KOPT-K1 (cell line): ENCODE results near the gene PLXDC1.
"Not testable (repeated sequence)": the region's sequence is repeated elsewhere in the genome, so short reads cannot be mapped to it uniquely, and the experiment has no call there.

ENCODE experiments used
- H3K27ac ChIP-seq: fragments of 200-600 bp; sonication (generic); 2 replicates; pipeline ENCODE4 v1.5.1; 2016; ENCODE audit warnings: antibody characterized with exemption, mild to moderate bottlenecking, low read depth, low read length; ENCODE audit not compliant: poor library complexity, severe bottlenecking
- H3K36me3 ChIP-seq: fragments of 200-600 bp; sonication (generic); 2 replicates; pipeline ENCODE4 v1.5.1; 2017; ENCODE audit warnings: antibody characterized with exemption, mild to moderate bottlenecking, low read length, moderate library complexity; ENCODE audit not compliant: insufficient read depth
- H3K9me3 ChIP-seq: fragments of 200-600 bp; sonication (generic); 2 replicates; pipeline ENCODE4 v1.5.1; 2017; ENCODE audit warnings: antibody characterized with exemption, low read length, mild to moderate bottlenecking; ENCODE audit not compliant: insufficient read depth, poor library complexity, severe bottlenecking

The PLXDC1 gene

GRCh38 chr17:39170109-39170508 lies 18.7 kb upstream of the PLXDC1 start:
- H3K9me3 ChIP-seq, result no peaks in the 10 kb centered on the region
- peak overlapping the region; percentile 91 for H3K27ac ChIP-seq
- peaks cover 1% of the 10 kb centered on the region for H3K36me3 ChIP-seq

GRCh38 chr17:39169518-39169917 lies 18.1 kb upstream of the PLXDC1 start:
- H3K27ac ChIP-seq, result peak overlapping the region; percentile 91

GRCh38 chr17:39169101-39169500 lies 17.7 kb upstream of the PLXDC1 start:
- Histone ChIP-seq H3K27ac (peak overlapping the region; percentile 91), H3K36me3 (no peaks in the 10 kb centered on the region), H3K9me3 (no peaks in the 10 kb centered on the region)

More at GRCh38 chr17:39169518-39169917, 18.1 kb upstream of the PLXDC1 start:
- Histone ChIP-seq H3K36me3 (no peaks in the 10 kb centered on the region), H3K9me3 (no peaks in the 10 kb centered on the region)

GRCh38 chr17:39168503-39168902 lies 17.1 kb upstream of the PLXDC1 start:
- not testable (repeated sequence) for H3K9me3 ChIP-seq, H3K36me3 ChIP-seq
- H3K27ac ChIP-seq, result peak overlapping the region; percentile 71

GRCh38 chr17:39167476-39167875 lies 16.0 kb upstream of the PLXDC1 start:
- Histone ChIP-seq H3K36me3 (no peaks in the 10 kb centered on the region), H3K27ac (peak overlapping the region; percentile 71)

GRCh38 chr17:39166437-39167335 lies 15.2 kb upstream of the PLXDC1 start:
- H3K36me3 ChIP-seq, result no peaks in the 10 kb centered on the region
- no peaks in the 10 kb centered on the region for H3K9me3 ChIP-seq
- peak overlapping the region; percentile 71 for H3K27ac ChIP-seq

More at GRCh38 chr17:39167476-39167875, 16.0 kb upstream of the PLXDC1 start:
- no peaks in the 10 kb centered on the region for H3K9me3 ChIP-seq

- no peaks in the 10 kb centered on the region for H3K36me3 ChIP-seq
- peak within 1 kb of the TSS; percentile 71 for H3K27ac ChIP-seq
- H3K9me3 ChIP-seq, result no peaks in the 10 kb centered on the region
These were observed 14.5 kb upstream of the PLXDC1 start, which contains the start of gene ARL5C for GRCh38 chr17:39165841-39166349. Gene ARL5C, minus strand, starts transcription at chr17:39166161. Its CDS starts 401 bp downstream, at chr17:39165760.

GRCh38 chr17:39165178-39165840 lies 13.9 kb upstream of the PLXDC1 start:
- Histone ChIP-seq H3K36me3 (no peaks in the 10 kb centered on the region), H3K9me3 (no peaks in the 10 kb centered on the region), H3K27ac (peak overlapping the region; percentile 71)

GRCh38 chr17:39164675-39165143 lies 13.3 kb upstream of the PLXDC1 start:
- H3K27ac ChIP-seq, result peak overlapping the region; percentile 71
- H3K9me3 ChIP-seq, result no peaks in the 10 kb centered on the region
- no peaks in the 10 kb centered on the region for H3K36me3 ChIP-seq

GRCh38 chr17:39161962-39162361 lies 10.5 kb upstream of the PLXDC1 start:
- no peaks in the 10 kb centered on the region for H3K36me3 ChIP-seq
- peak overlapping the region; percentile 57 for H3K27ac ChIP-seq
- no peaks in the 10 kb centered on the region for H3K9me3 ChIP-seq

- Histone ChIP-seq H3K9me3 (no peaks in the 10 kb centered on the region), H3K27ac (no peak overlapping the region), H3K36me3 (no peaks in the 10 kb centered on the region)
These were observed 7.2 kb upstream of the PLXDC1 start for GRCh38 chr17:39158623-39159022.

GRCh38 chr17:39156491-39156890 lies 5.1 kb upstream of the PLXDC1 start:
- Histone ChIP-seq H3K36me3 (no peaks in the 10 kb centered on the region), H3K9me3 (no peaks in the 10 kb centered on the region), H3K27ac (no peak overlapping the region)

- no peaks in the 10 kb centered on the region for H3K36me3 ChIP-seq
- no peaks in the 10 kb centered on the region for H3K9me3 ChIP-seq
- no peak overlapping the region for H3K27ac ChIP-seq
These were observed 4.2 kb upstream of the PLXDC1 start for GRCh38 chr17:39155654-39156053.

- Histone ChIP-seq H3K27ac (peak overlapping the region; percentile 79), H3K36me3 (no peaks in the 10 kb centered on the region), H3K9me3 (no peaks in the 10 kb centered on the region)
These were observed 2.2 kb upstream of the PLXDC1 start for GRCh38 chr17:39153599-39154051.
